Loucy (cell line): Measurements from ENCODE around the gene S1PR2.

Source experiments
- EZH2phosphoT487 ChIP-seq: fragments of 200-600 bp; IDR thresholded peaks from 2 replicates; pipeline ENCODE4 v1.6.1; 2018; ENCODE audit warnings: antibody characterized with exemption, mild to moderate bottlenecking, moderate library complexity, borderline replicate concordance
- TF ChIP-seq, protein P1 (sequence below): fragments of 200-600 bp; sonication (generic); conservative IDR thresholded peaks from 2 replicates; pipeline ENCODE4 v1.5.1; 2014; ENCODE audit warnings: mild to moderate bottlenecking, antibody characterized with exemption, low read length

DNA sequence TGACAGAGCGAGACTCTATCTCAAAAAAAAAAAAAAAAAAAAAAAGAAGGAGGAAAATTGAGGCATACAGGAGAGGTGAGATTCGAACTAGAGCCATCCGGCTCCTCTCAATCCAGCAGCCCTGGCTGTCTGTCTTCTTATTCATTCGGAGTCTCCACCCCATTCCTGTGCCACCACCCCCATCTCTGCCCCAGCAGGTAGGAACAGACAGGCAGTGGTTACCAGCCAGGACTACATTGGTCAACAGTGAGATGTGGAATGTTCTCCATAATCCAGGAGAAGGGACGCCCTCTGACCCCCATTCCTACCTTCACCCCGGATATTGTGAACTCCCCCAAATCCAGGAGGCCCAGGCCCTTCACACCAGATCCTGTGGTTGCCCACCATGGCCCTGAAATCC is 6.6 kb upstream of the S1PR2 start:
- TF ChIP-seq, protein P1, sequence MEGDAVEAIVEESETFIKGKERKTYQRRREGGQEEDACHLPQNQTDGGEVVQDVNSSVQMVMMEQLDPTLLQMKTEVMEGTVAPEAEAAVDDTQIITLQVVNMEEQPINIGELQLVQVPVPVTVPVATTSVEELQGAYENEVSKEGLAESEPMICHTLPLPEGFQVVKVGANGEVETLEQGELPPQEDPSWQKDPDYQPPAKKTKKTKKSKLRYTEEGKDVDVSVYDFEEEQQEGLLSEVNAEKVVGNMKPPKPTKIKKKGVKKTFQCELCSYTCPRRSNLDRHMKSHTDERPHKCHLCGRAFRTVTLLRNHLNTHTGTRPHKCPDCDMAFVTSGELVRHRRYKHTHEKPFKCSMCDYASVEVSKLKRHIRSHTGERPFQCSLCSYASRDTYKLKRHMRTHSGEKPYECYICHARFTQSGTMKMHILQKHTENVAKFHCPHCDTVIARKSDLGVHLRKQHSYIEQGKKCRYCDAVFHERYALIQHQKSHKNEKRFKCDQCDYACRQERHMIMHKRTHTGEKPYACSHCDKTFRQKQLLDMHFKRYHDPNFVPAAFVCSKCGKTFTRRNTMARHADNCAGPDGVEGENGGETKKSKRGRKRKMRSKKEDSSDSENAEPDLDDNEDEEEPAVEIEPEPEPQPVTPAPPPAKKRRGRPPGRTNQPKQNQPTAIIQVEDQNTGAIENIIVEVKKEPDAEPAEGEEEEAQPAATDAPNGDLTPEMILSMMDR, result no peak
- TF ChIP-seq EZH2phosphoT487, result no peak
